HG02642 (cell line): ENCODE results near the gene NANS.

ENCODE experiments used
- ATAC-seq: cut with Tn5 transposase; IDR thresholded peaks from one replicate; pipeline ENCODE4 v1.9.1; 2021; ENCODE audit warnings: mild to moderate bottlenecking; ENCODE audit not compliant: unreplicated experiment, poor library complexity

Gene NANS

GRCh38 chr9:98037357-98037756, 19.2 kb upstream of the NANS start:
- ATAC-seq = no peak

- no peak for ATAC-seq
Measured at GRCh38 chr9:98038958-98039357, 17.6 kb upstream of the NANS start.

GRCh38 chr9:98039607-98040017, 16.9 kb upstream of the NANS start:
- no peak for ATAC-seq

- no peak for ATAC-seq
Measured at GRCh38 chr9:98040212-98040611, 16.3 kb upstream of the NANS start.

GRCh38 chr9:98043915-98044314, 12.6 kb upstream of the NANS start:
- no peak for ATAC-seq

- ATAC-seq = peak; percentile 79
Measured at GRCh38 chr9:98045234-98046179, 11.0 kb upstream of the NANS start.

- ATAC-seq = no peak
Measured at GRCh38 chr9:98046180-98046543, 10.4 kb upstream of the NANS start.

- no peak for ATAC-seq
Measured at GRCh38 chr9:98047002-98047401, 9.5 kb upstream of the NANS start.

- ATAC-seq = no peak
Measured at GRCh38 chr9:98049288-98050072, 7.1 kb upstream of the NANS start.

- ATAC-seq = no peak
Measured at GRCh38 chr9:98050351-98050750, 6.2 kb upstream of the NANS start.

GRCh38 chr9:98054376-98054951, 2.1 kb upstream of the NANS start:
- no peak for ATAC-seq

- no peak for ATAC-seq
Measured at GRCh38 chr9:98057138-98057799, 737 bp downstream of the NANS start.

- ATAC-seq = no peak
Measured at GRCh38 chr9:98062161-98062560, 5.6 kb downstream of the NANS start.

- no peak for ATAC-seq
Measured at GRCh38 chr9:98064623-98065392, 8.3 kb downstream of the NANS start.

- no peak for ATAC-seq
Measured at GRCh38 chr9:98066235-98066634, 9.7 kb downstream of the NANS start.

GRCh38 chr9:98067184-98067583, 10.7 kb downstream of the NANS start:
- no peak for ATAC-seq

- ATAC-seq = no peak
Measured at GRCh38 chr9:98069551-98069950, 13.0 kb downstream of the NANS start.

- no peak for ATAC-seq
Measured at GRCh38 chr9:98070704-98071103, 14.2 kb downstream of the NANS start.

- ATAC-seq = no peak
Measured at GRCh38 chr9:98071737-98072136, 15.2 kb downstream of the NANS start.
